ENCODE results near the gene MAPK1IP1L. TPM values are rescaled to one million over a fixed set of nuclear protein-coding genes. Genes with fewer than 3 reads are reported as not detected.

Gene MAPK1IP1L
- total and polyA plus RNA-seq, 2 experiments from 2014 or later, result 69.9 to 86.2 TPM

DNA sequence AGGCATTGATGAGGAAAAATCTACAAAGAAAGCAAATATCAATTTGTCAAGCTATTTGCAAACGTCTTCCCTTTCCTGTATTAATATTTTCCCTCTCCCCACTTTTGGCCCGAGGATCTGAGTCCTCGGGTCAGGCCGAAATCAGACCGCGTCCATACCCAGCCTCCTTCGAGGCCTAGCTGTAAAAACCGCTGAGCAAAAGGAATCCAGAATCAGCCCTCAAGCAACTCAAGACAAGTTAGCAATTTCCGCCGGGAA is 353 bp upstream of the MAPK1IP1L start:
- Histone ChIP-seq H2AFZ (peak overlapping the region; percentile 85), H3K9me2 (replicated peaks; ENCODE audit: insufficient read depth) (no peaks in the 10 kb centered on the region), H3K4me2 (peak overlapping the region; percentile 74), H4K20me1 (ENCODE audit: insufficient read depth, poor library complexity, severe bottlenecking) (peaks cover 26% of the 10 kb centered on the region), H3K79me2 (peaks cover 40% of the 10 kb centered on the region), H3K27me3 (no peaks in the 10 kb centered on the region), H3K9me3 (ENCODE audit: low read depth) (no peaks in the 10 kb centered on the region), H3K27ac (peak overlapping the region; percentile 100), H3K36me3 (replicated peaks; ENCODE audit: insufficient read depth, low read depth) (no peaks in the 10 kb centered on the region), H3K4me3 (peak overlapping the region; percentile 4), H3K4me1 (ENCODE audit: insufficient read depth) (peaks cover 12% of the 10 kb centered on the region)
- DNase-seq (ENCODE audit: low spot score), result no peak
- WGBS (ENCODE audit: low lambda C conversion rate, missing lambda C conversion rate), result 3% methylated on average over 10 of the region's 10 CpGs
- TF ChIP-seq, protein P1, sequence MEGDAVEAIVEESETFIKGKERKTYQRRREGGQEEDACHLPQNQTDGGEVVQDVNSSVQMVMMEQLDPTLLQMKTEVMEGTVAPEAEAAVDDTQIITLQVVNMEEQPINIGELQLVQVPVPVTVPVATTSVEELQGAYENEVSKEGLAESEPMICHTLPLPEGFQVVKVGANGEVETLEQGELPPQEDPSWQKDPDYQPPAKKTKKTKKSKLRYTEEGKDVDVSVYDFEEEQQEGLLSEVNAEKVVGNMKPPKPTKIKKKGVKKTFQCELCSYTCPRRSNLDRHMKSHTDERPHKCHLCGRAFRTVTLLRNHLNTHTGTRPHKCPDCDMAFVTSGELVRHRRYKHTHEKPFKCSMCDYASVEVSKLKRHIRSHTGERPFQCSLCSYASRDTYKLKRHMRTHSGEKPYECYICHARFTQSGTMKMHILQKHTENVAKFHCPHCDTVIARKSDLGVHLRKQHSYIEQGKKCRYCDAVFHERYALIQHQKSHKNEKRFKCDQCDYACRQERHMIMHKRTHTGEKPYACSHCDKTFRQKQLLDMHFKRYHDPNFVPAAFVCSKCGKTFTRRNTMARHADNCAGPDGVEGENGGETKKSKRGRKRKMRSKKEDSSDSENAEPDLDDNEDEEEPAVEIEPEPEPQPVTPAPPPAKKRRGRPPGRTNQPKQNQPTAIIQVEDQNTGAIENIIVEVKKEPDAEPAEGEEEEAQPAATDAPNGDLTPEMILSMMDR (IDR thresholded peaks at IDR 0.05; ENCODE audit: poor library complexity), result no peak
- TF ChIP-seq EZH2phosphoT487 (IDR thresholded peaks at IDR 0.05; ENCODE audit: low read depth, severe bottlenecking, unreplicated experiment) (no peak), EZH2 (IDR thresholded peaks at IDR 0.05; ENCODE audit: borderline replicate concordance) (no peak)

DNA sequence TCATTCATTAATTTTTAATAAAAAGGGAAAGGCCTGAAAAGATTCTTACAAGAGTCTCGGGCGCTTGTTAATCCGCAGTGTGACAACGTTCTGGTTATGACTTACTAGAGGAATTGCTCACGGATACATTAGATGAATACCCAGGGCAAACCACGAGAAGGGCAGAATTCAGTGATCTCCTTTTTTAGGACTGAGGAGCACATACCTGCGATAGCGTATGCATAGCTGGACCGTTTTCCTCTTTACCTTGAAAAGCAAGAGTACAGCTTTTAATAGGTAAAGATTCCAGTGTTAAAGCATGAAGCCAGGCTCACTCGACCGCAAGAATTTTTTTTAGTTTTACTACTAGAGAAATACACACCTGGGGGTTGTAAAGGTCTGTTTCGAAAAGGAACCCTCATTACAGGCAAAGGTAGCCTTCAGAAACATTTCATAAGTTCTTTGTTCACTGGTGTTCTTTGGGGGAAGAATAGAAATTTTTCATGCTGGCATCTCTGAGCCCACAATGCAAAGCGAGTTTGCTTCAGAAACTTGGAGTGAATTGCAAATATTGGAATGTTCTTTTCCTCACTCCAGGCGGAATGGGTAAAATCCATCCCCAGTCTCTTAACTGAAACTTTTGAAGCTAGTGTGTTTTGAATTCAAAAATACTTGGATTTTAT is 953 bp downstream of the MAPK1IP1L start:
- H3K27me3 ChIP-seq, result no peaks in the 10 kb centered on the region
- 3% methylated on average over 14 of the region's 14 CpGs for WGBS (ENCODE audit: low lambda C conversion rate, missing lambda C conversion rate)
- TF ChIP-seq EZH2phosphoT487 (IDR thresholded peaks at IDR 0.05; ENCODE audit: low read depth, severe bottlenecking, unreplicated experiment) (no peak), EZH2 (IDR thresholded peaks at IDR 0.05; ENCODE audit: borderline replicate concordance) (no peak)
- TF ChIP-seq, protein P1 (IDR thresholded peaks at IDR 0.05; ENCODE audit: poor library complexity), result no peak
- H4K20me1 ChIP-seq (ENCODE audit: insufficient read depth, poor library complexity, severe bottlenecking), result peaks cover 35% of the 10 kb centered on the region
- peaks cover 12% of the 10 kb centered on the region for H3K4me1 ChIP-seq (ENCODE audit: insufficient read depth)
- H3K4me3 ChIP-seq, result peak overlapping the region; percentile 79
- no peaks in the 10 kb centered on the region for H3K9me3 ChIP-seq (ENCODE audit: low read depth)
- H2AFZ ChIP-seq, result peak overlapping the region; percentile 2
- H3K9me2 ChIP-seq (replicated peaks; ENCODE audit: insufficient read depth), result no peaks in the 10 kb centered on the region
- H3K27ac ChIP-seq, result peak overlapping the region; percentile 100
- peak; percentile 23 for DNase-seq (ENCODE audit: low spot score)
- H3K79me2 ChIP-seq, result peaks cover 53% of the 10 kb centered on the region
- H3K36me3 ChIP-seq (replicated peaks; ENCODE audit: insufficient read depth, low read depth), result no peaks in the 10 kb centered on the region
- peak overlapping the region; percentile 77 for H3K4me2 ChIP-seq

DNA sequence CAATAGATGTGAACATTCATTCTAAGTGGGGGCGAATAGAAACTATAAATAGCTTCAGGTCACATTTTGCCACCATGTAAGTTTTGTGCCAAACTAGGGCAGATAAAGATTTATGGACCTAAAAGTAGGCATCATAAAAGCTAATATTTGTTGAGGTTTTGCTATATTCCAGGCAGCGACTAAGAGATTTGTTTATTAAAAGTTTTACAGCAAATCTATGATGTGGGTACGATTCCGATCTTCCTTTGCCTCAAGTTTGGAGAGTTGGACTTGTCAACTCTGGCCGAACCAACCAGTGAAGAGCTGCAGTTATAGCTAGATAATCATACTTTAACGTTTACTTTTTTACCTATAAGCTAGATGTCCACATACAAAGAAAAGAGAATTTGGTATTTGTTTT is 1.6 kb downstream of the MAPK1IP1L start:
- no peak for TF ChIP-seq EZH2 (IDR thresholded peaks at IDR 0.05; ENCODE audit: borderline replicate concordance)
- TF ChIP-seq, protein P1 (IDR thresholded peaks at IDR 0.05; ENCODE audit: poor library complexity), result no peak
- TF ChIP-seq EZH2phosphoT487 (IDR thresholded peaks at IDR 0.05; ENCODE audit: low read depth, severe bottlenecking, unreplicated experiment), result no peak
- H3K9me2 ChIP-seq (replicated peaks; ENCODE audit: insufficient read depth), result no peaks in the 10 kb centered on the region
- DNase-seq (ENCODE audit: low spot score), result no peak
- H3K4me3 ChIP-seq, result peak overlapping the region; percentile 79
- H3K36me3 ChIP-seq (replicated peaks; ENCODE audit: insufficient read depth, low read depth), result no peaks in the 10 kb centered on the region
- H3K4me1 ChIP-seq (ENCODE audit: insufficient read depth), result peaks cover 12% of the 10 kb centered on the region
- no peaks in the 10 kb centered on the region for H3K27me3 ChIP-seq
- peak overlapping the region; percentile 100 for H3K27ac ChIP-seq
- WGBS (ENCODE audit: low lambda C conversion rate, missing lambda C conversion rate), result 52% methylated on average over 6 of the region's 6 CpGs
- H3K79me2 ChIP-seq, result peaks cover 60% of the 10 kb centered on the region
- H2AFZ ChIP-seq, result no peak overlapping the region
- H3K4me2 ChIP-seq, result peak overlapping the region; percentile 77
- no peaks in the 10 kb centered on the region for H3K9me3 ChIP-seq (ENCODE audit: low read depth)
- peaks cover 41% of the 10 kb centered on the region for H4K20me1 ChIP-seq (ENCODE audit: insufficient read depth, poor library complexity, severe bottlenecking)
